Measurements from ENCODE around the gene FMNL1. TPM values are rescaled to one million over a fixed set of nuclear protein-coding genes. Genes with fewer than 3 reads are reported as not detected.

FMNL1 gene
- total and polyA plus RNA-seq, 10 of the 15 experiments (the other 5 are each of a cell fraction or from before 2014, with no cell fraction given): 3.3 to 108 (median 19.5) TPM

GRCh38 chr17:45290269-45290765 lies 68.6 kb downstream of the FMNL1 start (continued):
- TF ChIP-seq NKRF (conservative IDR thresholded peaks at IDR 0.05): no peak
- TF ChIP-seq NBN (IDR thresholded peaks at IDR 0.05): no peak
- TF ChIP-seq EP300 (IDR thresholded peaks at IDR 0.05; ENCODE audit: borderline replicate concordance in 1 of 2, control insufficient read depth in 1 of 2, low read depth in 2 of 2, low read length in 2 of 2): no peak
- TF ChIP-seq SRF (IDR thresholded peaks at IDR 0.05; ENCODE audit: low read depth in 2 of 2, low read length in 2 of 2): no peak
- no peak for TF ChIP-seq SREBF2 (IDR thresholded peaks at IDR 0.05; ENCODE audit: low read length)
- no peak for TF ChIP-seq E2F8 (IDR thresholded peaks at IDR 0.05; ENCODE audit: low read depth, partially characterized antibody)
- TF ChIP-seq ZNF217 (IDR thresholded peaks at IDR 0.05): no peak
